Inflammatory macrophage treated with lipopolysaccharide for 4 hours (primary cell): ENCODE measurements around the gene CADPS.

Experiments
- DNase-seq: peaks from one replicate; pipeline ENCODE4 v3.0.0-alpha.2; 2020

CADPS gene

GRCh38 chr3:62873451-62873760 lies 1.8 kb downstream of the CADPS start:
- DNase-seq, result no peak

- no peak for DNase-seq
These were observed 2.9 kb downstream of the CADPS start for GRCh38 chr3:62872318-62872717.

- no peak for DNase-seq
These were observed 4.9 kb downstream of the CADPS start for GRCh38 chr3:62870321-62870720.

- no peak for DNase-seq
These were observed 11.6 kb downstream of the CADPS start for GRCh38 chr3:62863648-62864047.

- no peak for DNase-seq
These were observed 15.9 kb downstream of the CADPS start for GRCh38 chr3:62859203-62859791.

GRCh38 chr3:62845996-62846395 lies 29.2 kb downstream of the CADPS start:
- DNase-seq, result no peak

- DNase-seq, result peak; percentile 13
These were observed 31.7 kb downstream of the CADPS start for GRCh38 chr3:62843508-62843907.

GRCh38 chr3:62839748-62840147 lies 35.5 kb downstream of the CADPS start:
- no peak for DNase-seq

- peak; percentile 49 for DNase-seq
These were observed 38.0 kb downstream of the CADPS start for GRCh38 chr3:62837145-62837787.

- DNase-seq, result peak; percentile 72
These were observed 39.5 kb downstream of the CADPS start for GRCh38 chr3:62835554-62836236.

GRCh38 chr3:62833538-62833937 lies 41.7 kb downstream of the CADPS start:
- DNase-seq, result no peak

GRCh38 chr3:62832553-62832952 lies 42.7 kb downstream of the CADPS start:
- no peak for DNase-seq

GRCh38 chr3:62830727-62831322 lies 44.4 kb downstream of the CADPS start:
- no peak for DNase-seq

- DNase-seq, result no peak
These were observed 47.7 kb downstream of the CADPS start for GRCh38 chr3:62827550-62827949.

GRCh38 chr3:62824965-62825592 lies 50.1 kb downstream of the CADPS start:
- no peak for DNase-seq

GRCh38 chr3:62823461-62824050 lies 51.7 kb downstream of the CADPS start:
- DNase-seq, result no peak

- no peak for DNase-seq
These were observed 52.3 kb downstream of the CADPS start for GRCh38 chr3:62822905-62823304.

GRCh38 chr3:62818347-62818746 lies 56.9 kb downstream of the CADPS start:
- DNase-seq, result no peak

GRCh38 chr3:62817678-62818077 lies 57.5 kb downstream of the CADPS start:
- no peak for DNase-seq

GRCh38 chr3:62815981-62816380 lies 59.2 kb downstream of the CADPS start:
- no peak for DNase-seq

- DNase-seq, result no peak
These were observed 62.6 kb downstream of the CADPS start for GRCh38 chr3:62812631-62813030.

- no peak for DNase-seq
These were observed 64.1 kb downstream of the CADPS start for GRCh38 chr3:62811119-62811518.

GRCh38 chr3:62809369-62809768 lies 65.8 kb downstream of the CADPS start:
- no peak for DNase-seq
